K562 (cell line): Measurements from ENCODE around the gene MARCHF3. TPM values are rescaled to one million over a fixed set of nuclear protein-coding genes. Genes with fewer than 3 reads are reported as not detected.

Source experiments
- ATAC-seq: fragments of 200-7000 bp; cut with Tn5 transposase; 3 replicates; pipeline ENCODE4 v1.9.1; 2020; ENCODE audit warnings: moderate library complexity
- BruUV-seq: library from RNA; stranded (reverse); fragments of 400-500 nt; replicated peaks from 2 replicates; lab custom pipeline; 2021; lab: Mats Ljungman, UMichigan
- CTCF ChIA-PET: fragments of 300-600 bp; formaldehyde crosslinking; extraction: SDS; loops from one replicate; lab custom pipeline; 2021; ENCODE audit warnings: low intra/inter-chr PET ratio; lab: Yijun Ruan, JAX
- POLR2A ChIA-PET: fragments of 300-600, 350-650 bp; sonication (Branson Sonifier 250); formaldehyde crosslinking; extraction: SDS; loops from one replicate; lab custom pipeline; 2021; ENCODE audit warnings: antibody characterized with exemption, inconsistent platforms; lab: Yijun Ruan, JAX
- DNase-seq, 4 experiments: peaks; one replicate each; pipeline versions ENCODE4 v3.0.0 to v3.0.0-alpha.2; 2011 to 2018; ENCODE audit warnings: low spot score in 3 of 4, mixed read lengths in 3 of 4; ENCODE audit errors: extremely low read depth in 1 of 4
- FAIRE-seq: peaks from 2 replicates; lab custom pipeline; 2011; peaks lifted over from hg19 to GRCh38; lab: Jason Lieb, UNC
- H2AFZ ChIP-seq: 2 replicates; pipeline ENCODE4 v1.6.0; 2011; ENCODE audit warnings: low read depth, low read length, control low read depth, inconsistent platforms
- H3K27ac ChIP-seq: fragments of 200-600 bp; 3 replicates; pipeline ENCODE4 v1.8.0; 2011; ENCODE audit warnings: low read depth, mild to moderate bottlenecking, control low read depth, inconsistent platforms, low read length, moderate library complexity, mixed read lengths; ENCODE audit errors: extremely low read depth
- H3K27me3 ChIP-seq, 2 experiments: fragments of 300-600 bp in 1 of 2; 2 replicates in 1 of 2; 3 replicates in 1 of 2; pipeline versions ENCODE4 v1.6.0 to v1.8.0; 2011; ENCODE audit warnings: inconsistent platforms in 2 of 2, low read length in 2 of 2, mild to moderate bottlenecking in 1 of 2, mixed read lengths in 1 of 2, moderate library complexity in 1 of 2; ENCODE audit not compliant: control insufficient read depth in 2 of 2, insufficient read depth in 2 of 2
- H3K36me3 ChIP-seq: fragments of 300-600 bp; 3 replicates; pipeline ENCODE4 v1.8.0; 2011; ENCODE audit warnings: mild to moderate bottlenecking, low read length, inconsistent platforms; ENCODE audit not compliant: control insufficient read depth, insufficient read depth
- H3K4me1 ChIP-seq, 2 experiments: fragments of 200-600 bp in 1 of 2; replicated peaks in 1 of 2; 2 replicates in 1 of 2; 3 replicates in 1 of 2; pipeline versions ENCODE4 v1.5.1 to v1.8.0; 2011; ENCODE audit warnings: inconsistent platforms in 2 of 2, low read length in 2 of 2, mild to moderate bottlenecking in 1 of 2, mixed read lengths in 1 of 2, moderate library complexity in 1 of 2; ENCODE audit not compliant: control insufficient read depth in 2 of 2, insufficient read depth in 2 of 2
- H3K4me2 ChIP-seq: 2 replicates; pipeline ENCODE4 v1.6.1; 2011; ENCODE audit warnings: low read length, control low read depth, inconsistent platforms, mixed read lengths; ENCODE audit not compliant: insufficient read depth
- H3K4me3 ChIP-seq: fragments of 200-600 bp; sonication (generic), shearing (Covaris generic); 2 replicates; pipeline ENCODE4 v1.5.1; 2016; ENCODE audit warnings: control low read depth, inconsistent platforms
- H3K79me2 ChIP-seq: fragments of 200-600 bp; 3 replicates; pipeline ENCODE4 v1.8.0; 2011; ENCODE audit warnings: low read length, inconsistent platforms; ENCODE audit not compliant: control insufficient read depth, insufficient read depth
- H3K9ac ChIP-seq, 2 experiments: 2 replicates each; pipeline versions ENCODE4 v1.6.0 to v1.6.1; 2011; ENCODE audit warnings: low read depth in 2 of 2, low read length in 2 of 2, control low read depth in 1 of 2, inconsistent platforms in 1 of 2, mild to moderate bottlenecking in 1 of 2, mixed read lengths in 1 of 2; ENCODE audit not compliant: insufficient read depth in 1 of 2
- H3K9me1 ChIP-seq: one replicate; pipeline ENCODE4 v1.6.0; 2011; ENCODE audit warnings: inconsistent platforms, mild to moderate bottlenecking, low read length, moderate library complexity; ENCODE audit not compliant: control insufficient read depth, insufficient read depth
- H3K9me3 ChIP-seq: replicated peaks from 2 replicates; pipeline ENCODE4 v1.5.1; 2011; ENCODE audit warnings: low read depth, low read length, inconsistent platforms; ENCODE audit not compliant: control insufficient read depth, insufficient read depth
- H4K20me1 ChIP-seq: replicated peaks from 2 replicates; pipeline ENCODE4 v1.6.1; 2011; ENCODE audit warnings: low read length, inconsistent platforms, mixed read lengths; ENCODE audit not compliant: control insufficient read depth, insufficient read depth
- DLX4 ChIP-seq: fragments of 250-450 bp; sonication (Bioruptor Pico); IDR thresholded peaks from 2 replicates; pipeline ENCODE4 v1.6.1; 2021; ENCODE audit warnings: mild to moderate bottlenecking
- GATAD2B ChIP-seq: fragments of 450-650 bp; IDR thresholded peaks from 2 replicates; pipeline ENCODE4 v1.6.1; 2017; ENCODE audit warnings: mild to moderate bottlenecking, borderline replicate concordance
- HSF4 ChIP-seq: fragments of 250-450 bp; sonication (Bioruptor Pico); IDR thresholded peaks from 2 replicates; pipeline ENCODE4 v2.1.2; 2022; ENCODE audit warnings: mild to moderate bottlenecking, moderate library complexity, borderline replicate concordance
- OTX1 ChIP-seq: fragments of 450-650 bp; formaldehyde crosslinking; IDR thresholded peaks from 2 replicates; pipeline ENCODE4 v1.4.0; 2022; ENCODE audit warnings: mild to moderate bottlenecking
- POLR2G ChIP-seq: fragments of 200-400 bp; formaldehyde crosslinking; IDR thresholded peaks from 2 replicates; pipeline ENCODE4 v1.6.1; 2017; ENCODE audit warnings: low read depth, mild to moderate bottlenecking, antibody characterized with exemption, low read length, moderate library complexity
- POLR2H ChIP-seq: IDR thresholded peaks from 2 replicates; pipeline ENCODE4 v1.6.1; 2016; ENCODE audit warnings: missing genetic modification characterization, low read depth, mild to moderate bottlenecking, control low read depth, missing compliant biosample characterization, moderate library complexity
- RFX7 ChIP-seq: fragments of 250-450 bp; sonication (Bioruptor Pico); IDR thresholded peaks from 2 replicates; pipeline ENCODE4 v1.5.1; 2021; ENCODE audit warnings: mild to moderate bottlenecking
- SIX5 ChIP-seq, 2 experiments: IDR thresholded peaks; 2 replicates each; pipeline ENCODE4 v1.6.1; 2011; ENCODE audit warnings: low read length in 2 of 2, borderline replicate concordance in 1 of 2, low read depth in 1 of 2, mild to moderate bottlenecking in 1 of 2, moderate library complexity in 1 of 2; ENCODE audit not compliant: insufficient read depth in 1 of 2
- TEAD1 ChIP-seq, 2 experiments: fragments of 450-650 bp in 1 of 2; sonication (generic) in 1 of 2; formaldehyde crosslinking; IDR thresholded peaks; 2 replicates each; pipeline versions ENCODE4 v1.4.0 to v1.8.0; 2020 to 2022; ENCODE audit warnings: mild to moderate bottlenecking in 2 of 2, missing genetic modification reagents in 1 of 2
- ZNF175 ChIP-seq: fragments of 200-800 bp; sonication (Bioruptor generic); IDR thresholded peaks from 2 replicates; pipeline ENCODE4 v1.6.1; 2016; ENCODE audit warnings: low read depth, mild to moderate bottlenecking, missing genetic modification characterization, missing compliant biosample characterization
- ZNF347 ChIP-seq: fragments of 450-650 bp; formaldehyde crosslinking; IDR thresholded peaks from 2 replicates; pipeline ENCODE4 v1.4.0; 2020; ENCODE audit warnings: low read depth, mild to moderate bottlenecking, moderate library complexity
- WGBS: fragments of 100-300 bp; shearing (Covaris generic); methylation state at CpG from one replicate; pipeline ENCODE4 v1.1.6; 2016; ENCODE audit warnings: low coverage, mixed read lengths; ENCODE audit not compliant: insufficient coverage; ENCODE audit errors: missing lambda C conversion rate; 5-methylcytosine and 5-hydroxymethylcytosine counted together
- in situ Hi-C: fragments of 300-500 bp; cut with MboI; formaldehyde crosslinking; loops from 4 replicates; pipeline ENCODE4 v1.15.0; 2018; ENCODE audit warnings: inconsistent platforms, mixed read lengths
- intact Hi-C: fragments of 100-400 bp; cut with micrococcal nuclease; formaldehyde crosslinking; loops from 2 replicates; pipeline ENCODE4 v1.14.2; 2022
- polyA plus RNA-seq, 8 experiments: library from polyadenylated mRNA; depleted of rRNA in 4 of 8; stranded (reverse) in 5 of 8; unstranded in 3 of 8; fragments of >200 nt; fragmentation: Nextera tagmentation in 2 of 8; fragmentation: Illumina TruSeq in 1 of 8; extraction: Ambion mirVana in 2 of 8; extraction: Trizol in 1 of 8; gene quantifications; 2 replicates each; pipeline versions ENCODE4 v1.2.1 to v1.2.3, GENCODE V29; 2011 to 2014; ENCODE audit warnings: inconsistent platforms in 1 of 8, missing spikeins in 1 of 8
- total RNA-seq, 7 experiments: library from RNA; depleted of rRNA in 6 of 7; stranded (reverse); fragments of >200 nt in 6 of 7; fragmentation: Illumina TruSeq in 2 of 7; extraction: Trizol in 2 of 7; gene quantifications; 2 replicates each; pipeline versions ENCODE4 v1.2.1 to v1.2.3, GENCODE V29; 2011 to 2021; ENCODE audit warnings: low replicate concordance in 1 of 7
- TF ChIP-seq, protein P1 (sequence below): fragments of 450-650 bp; IDR thresholded peaks from 2 replicates; pipeline ENCODE4 v1.6.1; 2014; ENCODE audit warnings: low read depth, mild to moderate bottlenecking, moderate library complexity, borderline replicate concordance

The MARCHF3 gene
- total and polyA plus RNA-seq, 9 of the 15 experiments (the other 6 are each of a cell fraction or from before 2014, with no cell fraction given), result 5.6 to 37.4 (median 16.5) TPM

GRCh38 chr5:126878085-126878484 is 152.3 kb downstream of the MARCHF3 start:
- Histone ChIP-seq H3K9me3 (no peaks in the 10 kb centered on the region), H3K9ac (0 out of 4 replicates have a peak overlapping the region, but pooled peaks of 1 of the 2 experiments have one; percentile 21), H3K4me3 (no peak overlapping the region), H2AFZ (no peak overlapping the region), H3K9me1 (no peaks in the 10 kb centered on the region), H3K27ac (no peak overlapping the region), H3K4me1 (peaks cover 7 to 35% of the 10 kb centered on the region in 2 experiments), H3K36me3 (peaks cover 27% of the 10 kb centered on the region), H3K4me2 (no peak overlapping the region), H3K79me2 (peaks cover 5% of the 10 kb centered on the region; the same call in 1 of the 3 replicates), H3K27me3 (no peaks in the 10 kb centered on the region), H4K20me1 (no peaks in the 10 kb centered on the region)
- ChIA-PET POLR2A (no interaction called here), CTCF (no interaction called here)
- WGBS, result 91% methylated on average over 13 of the region's 13 CpGs
- intact Hi-C loops (no loop called here), in situ Hi-C loops (no loop called here)
- no peak for DNase-seq
- ATAC-seq, result no peak
- BruUV-seq, result no TSS peak
- FAIRE-seq, result no peak
- no peak for TF ChIP-seq DLX4
- TF ChIP-seq SIX5 (IDR thresholded peaks at IDR 0.05; ENCODE audit: borderline replicate concordance in 1 of 2, insufficient read depth in 1 of 2, low read depth in 1 of 2, low read length in 2 of 2), result no peak
- TF ChIP-seq RFX7 (CRISPR knock-in tag), result no peak
- TF ChIP-seq ZNF347, result no peak
- TF ChIP-seq GATAD2B, result no peak
- TF ChIP-seq ZNF175, result no peak
- TF ChIP-seq, protein P1, sequence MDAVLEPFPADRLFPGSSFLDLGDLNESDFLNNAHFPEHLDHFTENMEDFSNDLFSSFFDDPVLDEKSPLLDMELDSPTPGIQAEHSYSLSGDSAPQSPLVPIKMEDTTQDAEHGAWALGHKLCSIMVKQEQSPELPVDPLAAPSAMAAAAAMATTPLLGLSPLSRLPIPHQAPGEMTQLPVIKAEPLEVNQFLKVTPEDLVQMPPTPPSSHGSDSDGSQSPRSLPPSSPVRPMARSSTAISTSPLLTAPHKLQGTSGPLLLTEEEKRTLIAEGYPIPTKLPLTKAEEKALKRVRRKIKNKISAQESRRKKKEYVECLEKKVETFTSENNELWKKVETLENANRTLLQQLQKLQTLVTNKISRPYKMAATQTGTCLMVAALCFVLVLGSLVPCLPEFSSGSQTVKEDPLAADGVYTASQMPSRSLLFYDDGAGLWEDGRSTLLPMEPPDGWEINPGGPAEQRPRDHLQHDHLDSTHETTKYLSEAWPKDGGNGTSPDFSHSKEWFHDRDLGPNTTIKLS, result no peak
- no peak for TF ChIP-seq HSF4
- no peak for TF ChIP-seq POLR2G
- TF ChIP-seq TEAD1 (CRISPR knock-in tag; IDR thresholded peaks at IDR 0.05), result no peak
- no peak for TF ChIP-seq POLR2H (tag)
- TF ChIP-seq OTX1 (CRISPR knock-in tag), result no peak
